CD14-positive monocyte (primary cell): ENCODE results near the gene PLD1. TPM values are rescaled to one million over a fixed set of nuclear protein-coding genes. Genes with fewer than 3 reads are reported as not detected.

ENCODE experiments used
- DNase-seq, 3 donors: peaks; one replicate each; pipeline ENCODE4 v3.0.0-alpha.2; 2011 to 2022
- H2AFZ ChIP-seq: 2 replicates; pipeline ENCODE4 v1.6.0; 2012; ENCODE audit warnings: mild to moderate bottlenecking, low read depth, low read length, inconsistent platforms; ENCODE audit not compliant: insufficient read depth, poor library complexity, severe bottlenecking
- H3K27ac ChIP-seq, 2 donors: 1 replicate in 1 of 2; 2 replicates in 1 of 2; pipeline ENCODE4 v1.5.1; 2012 to 2013; ENCODE audit warnings: low read length in 2 of 2, control low read depth in 1 of 2, inconsistent platforms in 1 of 2, low read depth in 1 of 2, mild to moderate bottlenecking in 1 of 2
- H3K27me3 ChIP-seq, 2 donors: one replicate each; pipeline versions ENCODE4 v1.6.0 to v1.6.1; 2011 to 2013; ENCODE audit warnings: low read length in 2 of 2; ENCODE audit not compliant: control insufficient read depth in 2 of 2, insufficient read depth in 2 of 2
- H3K36me3 ChIP-seq, 2 donors: replicated peaks in 1 of 2; 1 replicate in 1 of 2; 2 replicates in 1 of 2; pipeline versions ENCODE4 v1.5.1 to v1.6.1; 2012 to 2013; ENCODE audit warnings: low read length in 2 of 2, control low read depth in 1 of 2, inconsistent platforms in 1 of 2, mild to moderate bottlenecking in 1 of 2; ENCODE audit not compliant: insufficient read depth in 2 of 2, control insufficient read depth in 1 of 2
- H3K4me1 ChIP-seq, 2 donors: 1 replicate in 1 of 2; 2 replicates in 1 of 2; pipeline versions ENCODE4 v1.5.1 to v1.6.1; 2012 to 2013; ENCODE audit warnings: low read length in 2 of 2, control low read depth in 1 of 2, inconsistent platforms in 1 of 2, mild to moderate bottlenecking in 1 of 2, moderate library complexity in 1 of 2; ENCODE audit not compliant: insufficient read depth in 2 of 2, control insufficient read depth in 1 of 2
- H3K4me2 ChIP-seq: replicated peaks from 2 replicates; pipeline ENCODE3; 2012; ENCODE audit warnings: low read length, moderate library complexity, mild to moderate bottlenecking; ENCODE audit not compliant: poor library complexity, severe bottlenecking; ENCODE audit errors: extremely low read depth
- H3K4me3 ChIP-seq, 3 experiments: fragments of 200-600 bp in 1 of 3; sonication (generic) in 1 of 3; replicated peaks in 1 of 3; 1 replicate in 2 of 3; 2 replicates in 1 of 3; pipeline ENCODE4 v1.5.1; 2011 to 2013; ENCODE audit warnings: low read length in 3 of 3, mild to moderate bottlenecking in 3 of 3, control low read depth in 2 of 3, low read depth in 2 of 3, inconsistent platforms in 1 of 3, moderate library complexity in 1 of 3
- H3K79me2 ChIP-seq: 2 replicates; pipeline ENCODE4 v1.6.0; 2012; ENCODE audit warnings: mild to moderate bottlenecking, control low read depth, inconsistent platforms, low read length, moderate library complexity; ENCODE audit not compliant: insufficient read depth
- H3K9ac ChIP-seq: 2 replicates; pipeline ENCODE4 v1.6.0; 2017; ENCODE audit warnings: low read length, mild to moderate bottlenecking; ENCODE audit not compliant: insufficient read depth, poor library complexity, severe bottlenecking
- H3K9me3 ChIP-seq, 2 donors: replicated peaks in 1 of 2; 1 replicate in 1 of 2; 2 replicates in 1 of 2; pipeline versions ENCODE4 v1.5.1 to v1.6.1; 2012 to 2013; ENCODE audit warnings: low read length in 2 of 2, control low read depth in 1 of 2; ENCODE audit not compliant: control insufficient read depth in 1 of 2, insufficient read depth in 1 of 2
- H4K20me1 ChIP-seq: 2 replicates; pipeline ENCODE4 v1.6.0; 2012; ENCODE audit warnings: mild to moderate bottlenecking, low read length, control low read depth, moderate library complexity; ENCODE audit not compliant: insufficient read depth
- H3K27ac Mint-ChIP-seq, 7 donors: one replicate each; pipeline ENCODE4 v1.8.0; 2020; ENCODE audit warnings: mild to moderate bottlenecking in 7 of 7, mixed read lengths in 7 of 7, moderate library complexity in 6 of 7, inconsistent platforms in 2 of 7
- H3K27me3 Mint-ChIP-seq, 3 donors: one replicate each; pipeline ENCODE4 v1.8.0; 2021 to 2022; ENCODE audit warnings: low read depth in 3 of 3, mild to moderate bottlenecking in 3 of 3, mixed read lengths in 3 of 3, moderate library complexity in 3 of 3, inconsistent platforms in 1 of 3
- H3K36me3 Mint-ChIP-seq, 2 donors: one replicate each; pipeline ENCODE4 v1.8.0; 2020; ENCODE audit warnings: mixed read lengths in 2 of 2, inconsistent platforms in 1 of 2, mild to moderate bottlenecking in 1 of 2
- H3K4me1 Mint-ChIP-seq: one replicate; pipeline ENCODE4 v1.8.0; 2020; ENCODE audit warnings: mild to moderate bottlenecking, mixed read lengths
- H3K4me3 Mint-ChIP-seq, 2 donors: one replicate each; pipeline ENCODE4 v1.8.0; 2020; ENCODE audit warnings: mild to moderate bottlenecking in 2 of 2, mixed read lengths in 2 of 2, moderate library complexity in 1 of 2
- H3K9me3 Mint-ChIP-seq, 7 donors: one replicate each; pipeline ENCODE4 v1.8.0; 2020 to 2022; ENCODE audit warnings: mixed read lengths in 7 of 7, mild to moderate bottlenecking in 6 of 7, moderate library complexity in 6 of 7, inconsistent platforms in 2 of 7
- WGBS: methylation state at CpG from one replicate; pipeline ENCODE4 v1.1.5; 2013; ENCODE audit warnings: missing lambda C conversion rate; ENCODE audit not compliant: insufficient coverage; 5-methylcytosine and 5-hydroxymethylcytosine counted together
- intact Hi-C, 2 donors: fragments of 100-400 bp; cut with micrococcal nuclease; formaldehyde crosslinking; loops; one replicate each; pipeline versions ENCODE4 v1.15.0 to v1.15.1; 2023
- polyA plus RNA-seq, 3 donors: library from polyadenylated mRNA; depleted of rRNA in 1 of 3; unstranded in 2 of 3; stranded (reverse) in 1 of 3; fragments of 300-500 nt in 2 of 3; fragments of >200 nt in 1 of 3; fragmentation: Illumina TruSeq in 2 of 3; gene quantifications; 1 replicate in 2 of 3; 2 replicates in 1 of 3; pipeline ENCODE4 v1.2.3, GENCODE V29; 2012 to 2021
- TF ChIP-seq, protein P1 (sequence below): fragments of 200-600 bp; IDR thresholded peaks from one replicate; pipeline ENCODE4 v1.8.0; 2022; ENCODE audit warnings: antibody characterized with exemption, mild to moderate bottlenecking

Gene PLD1
- polyA plus RNA-seq, 3 donors, result 5.1 to 7.9 (median 5.8) TPM

DNA sequence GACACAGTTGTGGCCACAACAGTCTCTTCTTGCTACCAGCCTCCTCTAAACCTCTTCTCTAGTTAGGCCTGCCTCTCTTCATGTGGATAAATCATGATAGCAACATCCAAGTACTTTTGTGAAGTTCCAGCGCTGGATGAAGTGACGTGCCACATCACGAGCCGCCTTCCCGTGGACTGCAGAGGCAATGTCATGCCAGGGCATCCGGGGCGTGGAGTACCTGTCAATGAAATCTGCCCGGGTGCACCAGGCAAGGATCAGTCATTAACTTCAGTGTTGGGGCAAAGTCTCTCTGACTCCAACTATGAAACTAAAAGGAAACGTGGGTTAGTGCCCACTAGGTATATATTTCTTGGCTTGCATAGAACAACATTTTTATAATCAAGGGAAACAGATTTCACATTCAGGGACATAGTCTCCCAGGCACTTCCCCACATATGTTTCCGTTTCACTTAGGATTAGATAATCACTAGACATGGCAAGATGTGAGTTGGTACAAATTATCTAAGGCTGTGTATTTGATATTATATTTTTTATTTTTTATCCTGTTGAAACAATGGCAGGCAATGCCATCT lies 133.6 kb downstream of the PLD1 start:
- H3K9me3 ChIP-seq, result no peaks in the 10 kb centered on the region
- intact Hi-C loops, result no loop called here
- Mint-ChIP-seq H3K27ac (peak overlapping the region in 3 of 7 donors; percentile 63 to 74 (median 73)), H3K27me3 (no peaks in the 10 kb centered on the region), H3K4me3 (no peak overlapping the region), H3K36me3 (peaks cover 54 to 79% of the 10 kb centered on the region in 2 donors), H3K4me1 (peaks cover 2% of the 10 kb centered on the region), H3K9me3 (no peaks in the 10 kb centered on the region)
- no peak overlapping the region for H3K27ac ChIP-seq
- no peak overlapping the region for H3K4me2 ChIP-seq
- DNase-seq, result no peak
- no peak overlapping the region for H3K4me3 ChIP-seq
- WGBS, result 25% methylated on average over 8 of the region's 10 CpGs
- no peaks in the 10 kb centered on the region for H3K4me1 ChIP-seq
- TF ChIP-seq, protein P1, sequence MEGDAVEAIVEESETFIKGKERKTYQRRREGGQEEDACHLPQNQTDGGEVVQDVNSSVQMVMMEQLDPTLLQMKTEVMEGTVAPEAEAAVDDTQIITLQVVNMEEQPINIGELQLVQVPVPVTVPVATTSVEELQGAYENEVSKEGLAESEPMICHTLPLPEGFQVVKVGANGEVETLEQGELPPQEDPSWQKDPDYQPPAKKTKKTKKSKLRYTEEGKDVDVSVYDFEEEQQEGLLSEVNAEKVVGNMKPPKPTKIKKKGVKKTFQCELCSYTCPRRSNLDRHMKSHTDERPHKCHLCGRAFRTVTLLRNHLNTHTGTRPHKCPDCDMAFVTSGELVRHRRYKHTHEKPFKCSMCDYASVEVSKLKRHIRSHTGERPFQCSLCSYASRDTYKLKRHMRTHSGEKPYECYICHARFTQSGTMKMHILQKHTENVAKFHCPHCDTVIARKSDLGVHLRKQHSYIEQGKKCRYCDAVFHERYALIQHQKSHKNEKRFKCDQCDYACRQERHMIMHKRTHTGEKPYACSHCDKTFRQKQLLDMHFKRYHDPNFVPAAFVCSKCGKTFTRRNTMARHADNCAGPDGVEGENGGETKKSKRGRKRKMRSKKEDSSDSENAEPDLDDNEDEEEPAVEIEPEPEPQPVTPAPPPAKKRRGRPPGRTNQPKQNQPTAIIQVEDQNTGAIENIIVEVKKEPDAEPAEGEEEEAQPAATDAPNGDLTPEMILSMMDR, result no peak
- H2AFZ ChIP-seq, result no peak overlapping the region
- no peaks in the 10 kb centered on the region for H3K27me3 ChIP-seq
- peaks cover 23 to 83% of the 10 kb centered on the region in 2 donors for H3K36me3 ChIP-seq
- H4K20me1 ChIP-seq, result no peaks in the 10 kb centered on the region
- H3K79me2 ChIP-seq, result no peaks in the 10 kb centered on the region
- H3K9ac ChIP-seq, result no peak overlapping the region

DNA sequence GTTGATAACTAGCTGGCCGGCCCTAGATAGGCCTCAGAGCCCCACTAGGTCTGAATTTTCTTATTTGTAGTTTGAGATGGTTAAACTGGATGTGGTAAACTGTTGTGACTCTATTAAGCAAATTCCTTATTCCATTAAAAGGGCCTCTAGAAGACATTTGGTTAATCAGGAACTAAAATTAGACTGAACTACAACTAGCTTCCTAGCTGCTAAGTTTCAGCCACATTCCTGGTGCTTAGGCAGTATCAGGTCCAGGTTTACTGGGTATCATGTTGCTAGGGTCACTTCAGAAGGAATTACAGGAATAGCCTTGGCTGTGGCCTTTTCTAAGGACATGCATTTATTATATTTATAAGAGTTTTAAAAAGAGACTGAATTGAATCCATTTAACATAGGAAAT lies 136.3 kb downstream of the PLD1 start:
- WGBS, result no CpG with 5 or more reads among the region's 1 CpG
- H3K4me3 ChIP-seq, result no peak overlapping the region
- Mint-ChIP-seq H3K27ac (no peak overlapping the region), H3K27me3 (no peaks in the 10 kb centered on the region), H3K36me3 (peaks cover 59 to 79% of the 10 kb centered on the region in 2 donors), H3K4me3 (no peak overlapping the region), H3K9me3 (no peaks in the 10 kb centered on the region), H3K4me1 (peaks cover 2% of the 10 kb centered on the region)
- no peak overlapping the region for H3K27ac ChIP-seq
- H4K20me1 ChIP-seq, result no peaks in the 10 kb centered on the region
- H3K79me2 ChIP-seq, result no peaks in the 10 kb centered on the region
- no peak overlapping the region for H2AFZ ChIP-seq
- no peaks in the 10 kb centered on the region for H3K27me3 ChIP-seq
- intact Hi-C loops, result no loop called here
- no peak overlapping the region for H3K4me2 ChIP-seq
- H3K36me3 ChIP-seq, result peaks cover 29 to 96% of the 10 kb centered on the region in 2 donors
- no peaks in the 10 kb centered on the region for H3K9me3 ChIP-seq
- TF ChIP-seq, protein P1, result no peak
- H3K4me1 ChIP-seq, result no peaks in the 10 kb centered on the region
- no peak overlapping the region for H3K9ac ChIP-seq
- no peak for DNase-seq
